CD4-positive, alpha-beta memory T cell (primary cell): ENCODE results near the gene SUSD2. TPM values are rescaled to one million over a fixed set of nuclear protein-coding genes. Genes with fewer than 3 reads are reported as not detected.
"Not testable (repeated sequence)": the region's sequence is repeated elsewhere in the genome, so short reads cannot be mapped to it uniquely, and the experiment has no call there.

Source experiments
- CTCF ChIA-PET: fragments of 350-600 bp; sonication (Branson Sonifier 250); formaldehyde crosslinking; loops from one replicate; lab custom pipeline; 2021; ENCODE audit warnings: inconsistent platforms; ENCODE audit not compliant: partially characterized antibody; lab: Charles Lee
- POLR2A ChIA-PET: fragments of 350-600 bp; sonication (Branson Sonifier 250); formaldehyde crosslinking; loops from one replicate; lab custom pipeline; 2021; ENCODE audit not compliant: partially characterized antibody; lab: Charles Lee
- DNase-seq, 5 donors: peaks; one replicate each; pipeline versions ENCODE4 v3.0.0 to v3.0.0-alpha.2; 2020 to 2022; ENCODE audit warnings: mixed read lengths in 1 of 5
- H3K27ac ChIP-seq: one replicate; pipeline ENCODE4 v1.7.0; 2013; ENCODE audit warnings: low read depth, low read length
- H3K27me3 ChIP-seq: 2 replicates; pipeline ENCODE4 v1.7.0; 2013; ENCODE audit warnings: mild to moderate bottlenecking, low read length, moderate library complexity; ENCODE audit not compliant: insufficient read depth
- H3K36me3 ChIP-seq: 2 replicates; pipeline ENCODE4 v1.7.0; 2013; ENCODE audit warnings: mild to moderate bottlenecking, low read length, moderate library complexity; ENCODE audit not compliant: insufficient read depth
- H3K4me1 ChIP-seq: 2 replicates; pipeline ENCODE4 v1.7.0; 2013; ENCODE audit warnings: mild to moderate bottlenecking, low read length, moderate library complexity; ENCODE audit not compliant: insufficient read depth
- H3K4me3 ChIP-seq, 2 donors: one replicate each; pipeline ENCODE4 v1.7.0; 2013; ENCODE audit warnings: low read length in 2 of 2, mild to moderate bottlenecking in 1 of 2
- H3K9me3 ChIP-seq, 2 donors: one replicate each; pipeline ENCODE4 v1.7.0; 2013; ENCODE audit warnings: low read length in 2 of 2, control low read depth in 1 of 2; ENCODE audit not compliant: control insufficient read depth in 1 of 2
- H3K27ac Mint-ChIP-seq, 7 donors: one replicate each; pipeline ENCODE4 v1.8.0; 2020 to 2021; ENCODE audit warnings: mixed read lengths in 7 of 7, mild to moderate bottlenecking in 6 of 7, inconsistent platforms in 3 of 7, moderate library complexity in 3 of 7
- H3K27me3 Mint-ChIP-seq, 2 donors: one replicate each; pipeline ENCODE4 v1.8.0; 2020 to 2021; ENCODE audit warnings: mixed read lengths in 2 of 2
- H3K36me3 Mint-ChIP-seq, 2 donors: one replicate each; pipeline ENCODE4 v1.8.0; 2020 to 2021; ENCODE audit warnings: mixed read lengths in 2 of 2, inconsistent platforms in 1 of 2, mild to moderate bottlenecking in 1 of 2
- H3K4me1 Mint-ChIP-seq, 4 donors: one replicate each; pipeline ENCODE4 v1.8.0; 2020 to 2021; ENCODE audit warnings: mixed read lengths in 4 of 4, mild to moderate bottlenecking in 1 of 4
- H3K4me3 Mint-ChIP-seq, 8 donors: one replicate each; pipeline ENCODE4 v1.8.0; 2020 to 2021; ENCODE audit warnings: mixed read lengths in 8 of 8, mild to moderate bottlenecking in 7 of 8, moderate library complexity in 6 of 8, inconsistent platforms in 3 of 8
- H3K9me3 Mint-ChIP-seq, 8 donors: one replicate each; pipeline ENCODE4 v1.8.0; 2020 to 2021; ENCODE audit warnings: mixed read lengths in 8 of 8, mild to moderate bottlenecking in 5 of 8, inconsistent platforms in 3 of 8, moderate library complexity in 1 of 8
- intact Hi-C: fragments of 100-400 bp; cut with micrococcal nuclease; formaldehyde crosslinking; loops from one replicate; pipeline ENCODE4 v1.15.1; 2023
- polyA plus RNA-seq, 2 donors: library from polyadenylated mRNA; unstranded; fragments of 300-500 nt; fragmentation: Illumina TruSeq; gene quantifications; one replicate each; pipeline ENCODE4 v1.2.3, GENCODE V29; 2021
- total RNA-seq, 2 experiments: library from RNA; stranded (reverse); gene quantifications; one replicate each; pipeline ENCODE4 v1.2.3, GENCODE V29; 2021

The SUSD2 gene
- total and polyA plus RNA-seq, 4 experiments from 2014 or later, result 0.05 to 0.52 (median 0.44) TPM; not detected in 1

DNA sequence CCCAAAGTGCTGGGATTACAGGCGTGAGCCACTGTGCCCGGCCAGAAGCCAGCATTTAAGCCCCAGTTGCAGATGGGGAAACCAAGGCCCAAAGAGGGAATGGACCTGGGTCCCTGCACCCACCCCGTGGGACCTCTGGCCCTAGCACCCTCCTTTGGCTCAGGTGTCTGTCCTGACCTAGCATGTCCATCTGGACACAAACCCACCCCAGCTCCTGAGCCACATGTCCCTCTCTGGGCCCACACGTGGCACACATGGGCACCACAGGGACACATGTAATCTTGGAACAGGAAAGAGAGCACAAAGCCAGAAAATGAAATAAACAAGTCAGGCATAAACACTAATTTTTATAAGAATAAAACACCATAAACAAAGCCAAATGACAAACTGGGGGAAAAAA is 54.0 kb downstream of the SUSD2 start:
- CTCF ChIA-PET, result no interaction called here
- Histone ChIP-seq H3K4me1 (no peaks in the 10 kb centered on the region), H3K36me3 (no peaks in the 10 kb centered on the region), H3K27me3 (no peaks in the 10 kb centered on the region), H3K27ac (no peak overlapping the region), H3K4me3 (no peak overlapping the region), H3K9me3 (no peaks in the 10 kb centered on the region)
- no peak for DNase-seq
- H3K4me3 Mint-ChIP-seq, result no peak overlapping the region
- H3K36me3 Mint-ChIP-seq, result no peaks in the 10 kb centered on the region
- POLR2A ChIA-PET, result no interaction called here
- H3K27me3 Mint-ChIP-seq, result peaks cover 0 to 2% of the 10 kb centered on the region in 2 donors
- H3K9me3 Mint-ChIP-seq, result peaks cover 0 to 2% (median 0%) of the 10 kb centered on the region in 8 donors
- intact Hi-C loops, result no loop called here
- no peak overlapping the region for H3K27ac Mint-ChIP-seq
- H3K4me1 Mint-ChIP-seq, result peaks cover 0 to 1% (median 0%) of the 10 kb centered on the region in 4 donors

DNA sequence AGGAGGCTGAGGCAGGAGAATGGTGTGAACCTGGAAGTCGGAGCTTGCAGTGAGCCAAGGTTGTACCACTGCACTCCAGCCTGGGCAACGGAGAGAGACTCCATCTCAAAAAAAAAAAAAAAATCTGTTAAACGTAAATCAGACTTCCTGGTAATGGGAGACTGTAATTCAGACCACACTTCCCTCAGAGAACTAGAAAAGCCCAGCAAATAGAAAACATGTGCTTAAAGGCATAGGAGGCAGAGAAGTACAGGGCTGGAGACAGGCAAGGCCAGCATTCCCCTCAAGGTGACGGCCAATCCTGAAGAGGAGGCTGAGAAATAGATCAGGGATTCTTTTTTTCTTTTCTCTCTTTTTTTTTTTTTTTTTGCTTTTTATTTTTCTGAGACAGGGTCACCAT is 55.4 kb downstream of the SUSD2 start:
- Histone ChIP-seq H3K27ac (no peak overlapping the region), H3K27me3 (no peaks in the 10 kb centered on the region), H3K36me3 (no peaks in the 10 kb centered on the region), H3K9me3 (no peaks in the 10 kb centered on the region), H3K4me1 (peaks cover 4% of the 10 kb centered on the region), H3K4me3 (no peak overlapping the region)
- H3K4me3 Mint-ChIP-seq, result no peak overlapping the region
- no peaks in the 10 kb centered on the region for H3K36me3 Mint-ChIP-seq
- peaks cover 0 to 2% (median 0%) of the 10 kb centered on the region in 8 donors for H3K9me3 Mint-ChIP-seq
- intact Hi-C loops, result no loop called here
- CTCF ChIA-PET, result no interaction called here
- no peaks in the 10 kb centered on the region for H3K27me3 Mint-ChIP-seq
- H3K4me1 Mint-ChIP-seq, result peaks cover 4 to 12% (median 6%) of the 10 kb centered on the region in 4 donors
- no peak for DNase-seq
- POLR2A ChIA-PET, result no interaction called here
- H3K27ac Mint-ChIP-seq, result no peak overlapping the region

DNA sequence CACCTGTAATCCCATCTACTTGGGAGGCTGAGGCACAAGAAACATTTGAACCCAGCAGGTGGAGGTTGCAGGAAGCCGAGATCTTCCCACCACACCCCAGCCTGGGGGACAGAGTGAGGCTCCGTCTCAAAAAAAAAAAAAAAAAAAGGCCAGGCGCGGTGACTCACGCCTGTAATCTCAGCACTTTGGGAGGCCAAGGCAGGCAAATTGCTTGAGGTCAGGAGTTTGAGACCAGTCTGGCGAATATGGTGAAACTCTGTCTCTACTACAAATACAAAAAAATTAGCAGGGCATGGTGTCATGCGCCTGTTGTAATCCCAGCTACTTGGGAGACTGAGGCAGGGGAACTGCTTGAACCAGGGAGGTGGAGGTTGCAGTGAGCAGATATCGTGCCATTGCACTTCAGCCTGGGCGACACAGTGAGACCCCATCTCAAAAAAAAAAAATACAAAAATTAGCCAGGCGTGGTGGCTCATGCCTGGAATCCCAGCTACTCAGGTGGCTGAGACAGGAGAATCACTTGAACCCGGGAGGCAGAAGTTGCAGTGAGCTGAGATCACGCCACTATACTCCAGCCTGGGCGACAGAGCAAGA is 56.9 kb downstream of the SUSD2 start:
- H3K4me3 Mint-ChIP-seq, H3K27me3 ChIP-seq, CTCF ChIA-PET, H3K27ac Mint-ChIP-seq, H3K27me3 Mint-ChIP-seq, H3K9me3 Mint-ChIP-seq, H3K27ac ChIP-seq, DNase-seq, H3K9me3 ChIP-seq, intact Hi-C loops, H3K36me3 Mint-ChIP-seq, H3K36me3 ChIP-seq, H3K4me3 ChIP-seq: not testable (repeated sequence)
- H3K4me1 ChIP-seq, result peaks cover 17% of the 10 kb centered on the region
- H3K4me1 Mint-ChIP-seq, result peaks cover 11 to 26% (median 18%) of the 10 kb centered on the region in 4 donors
- POLR2A ChIA-PET, result interaction anchor here (0.6 kb wide), 1 partner anchor 89 kb away, joined by 3 read pairs; no protein-coding TSS in a partner anchor

Other genes with a start within 250 kb of the SUSD2 start
- gene GSTT2B, start 220.3 kb upstream of the SUSD2 start, total RNA-seq, result not detected
- not detected for gene GSTT2B, start 220.3 kb upstream of the SUSD2 start, polyA plus RNA-seq
- gene DDTL, start 214.6 kb upstream of the SUSD2 start, total RNA-seq, result 1 to 10 TPM; 5.3 to 6.1 TPM
- gene DDTL, start 214.6 kb upstream of the SUSD2 start, polyA plus RNA-seq, result 1 to 10 TPM in 1 of 2 donors, under 1 TPM in 1; 0.32 to 1.9 TPM
- 10 to 100 TPM; 93.5 to 97.2 TPM for gene DDT, start 207.0 kb upstream of the SUSD2 start, total RNA-seq
- gene DDT, start 207.0 kb upstream of the SUSD2 start, polyA plus RNA-seq, result 100 to 1,000 TPM; 103 to 133 TPM
- not detected for gene GSTT2, start 201.4 kb upstream of the SUSD2 start, total RNA-seq
- not detected for gene GSTT2, start 201.4 kb upstream of the SUSD2 start, polyA plus RNA-seq
- not detected for gene GSTT4, start 176.0 kb upstream of the SUSD2 start, total RNA-seq
- not detected for gene GSTT4, start 176.0 kb upstream of the SUSD2 start, polyA plus RNA-seq
- gene CABIN1, start 170.2 kb upstream of the SUSD2 start, total RNA-seq, result 100 to 1,000 TPM; 114 to 117 TPM
- gene CABIN1, start 170.2 kb upstream of the SUSD2 start, polyA plus RNA-seq, result 10 to 100 TPM in 1 of 2 donors, 1 to 10 TPM in 1; 2.2 to 14.8 TPM
- not detected for gene GGT5, start 63.6 kb downstream of the SUSD2 start, total RNA-seq
- gene GGT5, start 63.6 kb downstream of the SUSD2 start, polyA plus RNA-seq, result not detected
- gene SPECC1L, start 89.3 kb downstream of the SUSD2 start, total RNA-seq, result 10 to 100 TPM; 51.1 to 62.1 TPM
- 10 to 100 TPM in 1 of 2 donors, 1 to 10 TPM in 1; 4.3 to 12.9 TPM for gene SPECC1L, start 89.3 kb downstream of the SUSD2 start, polyA plus RNA-seq
- gene ADORA2A, start 246.1 kb downstream of the SUSD2 start, total RNA-seq, result 10 to 100 TPM; 34.5 to 35.0 TPM
- 10 to 100 TPM; 66.7 to 74.7 TPM for gene ADORA2A, start 246.1 kb downstream of the SUSD2 start, polyA plus RNA-seq